ENCODE results near the gene SEC14L5.
"Not testable (repeated sequence)": the region's sequence is repeated elsewhere in the genome, so short reads cannot be mapped to it uniquely, and the experiment has no call there.

SEC14L5 gene

DNA sequence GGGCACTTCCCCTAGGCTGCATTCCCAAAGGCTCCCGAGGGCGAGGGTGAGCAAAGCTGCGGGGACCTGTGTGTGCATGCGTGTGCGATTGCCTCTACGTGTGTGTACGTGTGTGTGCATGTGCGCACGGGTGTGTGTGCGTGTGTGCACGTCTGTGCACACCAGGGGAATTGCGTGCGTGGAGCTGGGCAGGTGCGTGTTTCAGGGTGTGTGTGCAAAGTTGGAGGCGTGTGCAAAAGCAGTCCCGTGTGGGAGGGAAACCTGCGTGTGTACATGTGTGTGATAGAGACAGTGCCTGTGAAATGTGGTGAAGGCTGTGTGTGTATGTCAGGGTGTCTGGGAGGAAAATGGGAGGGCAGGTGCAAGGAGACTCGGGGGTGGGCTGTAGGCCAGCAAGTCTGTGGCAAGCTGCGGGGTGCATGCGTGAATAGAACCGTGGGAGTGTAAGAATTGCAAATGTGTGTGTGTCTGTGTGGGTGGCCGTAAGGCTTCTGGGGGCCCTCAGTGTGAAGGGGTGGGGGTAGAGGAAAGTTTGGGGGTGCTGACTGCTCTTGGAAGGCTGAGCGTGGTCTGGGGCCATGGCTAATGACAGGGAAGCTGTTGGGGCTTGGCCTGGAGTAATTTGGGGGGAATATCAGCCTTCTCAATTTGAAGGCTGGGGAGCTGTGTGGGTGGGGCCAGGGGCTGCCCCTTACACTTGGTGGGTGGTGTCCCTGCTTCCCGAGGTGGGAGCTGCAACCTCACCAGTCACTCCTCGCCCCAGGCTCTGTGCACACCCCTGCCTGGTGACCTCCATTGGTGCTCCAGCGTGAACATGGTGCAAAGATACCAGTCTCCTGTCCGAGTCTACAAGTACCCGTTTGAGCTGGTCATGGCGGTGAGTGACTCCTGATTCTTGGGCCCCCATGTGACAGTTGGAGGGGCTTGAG lies 644 bp downstream of the SEC14L5 start:
- no peak for DNase-seq

DNA sequence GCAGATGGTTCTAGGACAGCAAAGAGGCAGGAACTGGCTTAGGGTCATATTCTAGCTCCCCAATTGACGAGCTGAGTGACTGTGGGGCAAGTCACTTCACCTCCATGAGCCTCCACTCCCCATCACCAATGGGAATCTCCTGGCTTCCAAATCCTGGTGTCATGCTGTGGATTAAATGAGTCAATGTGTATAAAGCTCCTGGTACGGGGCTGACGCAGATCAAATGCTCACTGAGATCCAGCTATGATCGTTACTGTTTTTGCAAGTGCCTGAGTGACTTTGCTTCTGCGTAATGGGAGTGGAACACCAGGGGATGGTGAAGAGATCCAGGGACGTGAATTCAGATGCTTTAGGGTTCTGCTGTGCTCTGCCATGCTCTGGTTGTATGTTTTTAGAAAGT lies 2.4 kb downstream of the SEC14L5 start:
- DNase-seq, result no peak

DNA sequence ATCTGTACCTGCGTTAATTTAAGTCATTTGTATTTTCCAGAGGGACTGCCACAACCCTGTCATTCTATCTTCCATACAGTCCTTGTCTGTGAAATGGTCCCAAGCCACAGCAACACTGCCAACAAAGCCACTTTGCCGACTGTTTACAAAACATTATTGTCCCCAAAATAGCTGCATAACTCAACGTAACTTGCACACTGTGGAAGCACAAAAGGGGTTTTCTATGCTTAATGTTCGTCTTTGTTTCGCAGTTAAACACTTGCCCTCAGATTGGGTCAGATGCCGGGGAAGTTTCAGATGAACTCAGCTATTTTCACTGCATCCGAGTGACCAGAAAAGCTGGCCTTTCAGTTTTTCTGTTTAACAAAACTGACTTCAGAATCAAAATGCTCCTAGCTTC lies 4.6 kb downstream of the SEC14L5 start:
- no peak for DNase-seq

DNA sequence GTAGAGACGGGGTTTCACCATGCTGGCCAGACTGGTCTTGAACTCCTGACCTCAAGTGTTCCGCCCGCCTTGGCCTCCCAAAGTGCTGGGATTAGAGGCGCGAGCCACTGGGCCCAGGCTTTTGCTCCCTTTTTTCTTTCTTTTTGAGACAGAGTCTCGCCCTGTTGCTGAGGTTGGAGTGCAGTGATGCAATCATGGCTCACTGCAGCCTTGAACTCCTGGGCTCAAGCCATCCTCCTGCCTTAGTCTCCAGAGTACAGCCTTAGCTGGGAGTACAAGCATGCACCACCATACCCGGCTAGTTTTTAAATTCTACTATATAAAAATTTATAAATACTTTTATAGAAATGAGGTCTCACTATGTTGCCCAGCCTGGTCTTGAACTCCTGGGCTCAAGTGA lies 5.4 kb downstream of the SEC14L5 start:
- DNase-seq, result not testable (repeated sequence)

DNA sequence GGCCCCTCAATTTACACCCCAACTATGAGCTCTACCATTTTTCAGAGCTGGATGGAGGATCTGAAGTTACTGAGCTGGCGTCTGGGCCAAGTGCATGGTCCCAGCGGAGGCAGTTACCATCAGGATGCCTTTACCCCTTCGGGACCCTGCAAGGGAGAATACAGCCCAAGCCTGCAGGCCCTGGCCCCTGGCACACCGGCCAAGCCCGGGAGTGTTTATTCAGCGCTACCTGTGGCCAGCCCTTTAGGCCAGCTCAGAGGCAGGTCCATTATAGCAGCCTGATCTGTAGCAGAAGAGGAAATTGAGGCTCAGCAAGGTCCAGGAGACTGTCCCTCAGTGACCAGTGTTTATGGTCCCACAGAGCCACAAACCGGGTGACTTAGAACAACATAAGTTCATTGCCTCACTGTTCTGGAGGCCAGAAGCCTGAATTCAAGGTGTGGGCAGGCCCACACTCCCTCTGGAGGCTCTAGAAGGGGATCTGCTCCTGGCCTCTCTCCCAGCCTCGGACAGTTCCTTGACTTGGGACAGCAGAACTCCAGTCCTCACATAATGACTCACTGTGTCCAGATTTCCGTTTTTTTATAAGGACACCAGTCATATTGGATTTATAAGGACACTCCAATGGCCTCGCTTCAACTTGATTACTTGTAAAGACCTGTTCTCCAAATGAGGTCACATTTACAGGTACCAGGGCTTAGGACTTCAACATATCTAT lies 8.8 kb downstream of the SEC14L5 start:
- DNase-seq, result no peak

DNA sequence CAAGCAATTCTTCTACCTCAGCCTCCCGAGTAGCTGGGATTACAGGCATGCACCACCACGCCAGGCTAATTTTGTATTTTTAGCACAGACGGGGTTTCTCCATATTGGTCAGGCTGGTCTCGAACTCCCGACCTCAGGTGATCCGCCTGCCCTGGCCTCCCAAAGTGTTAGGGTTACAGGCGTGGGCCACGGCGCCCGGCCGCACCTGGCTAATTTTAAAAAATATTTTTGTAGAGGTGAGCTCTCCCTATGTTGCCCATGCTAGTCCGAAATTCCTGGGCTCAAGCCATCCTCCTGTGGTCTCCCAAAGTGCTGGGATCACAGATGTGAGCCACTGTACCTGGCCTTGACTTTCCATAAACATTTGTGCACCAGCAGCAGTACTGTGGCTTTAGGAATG lies 10.1 kb downstream of the SEC14L5 start:
- not testable (repeated sequence) for DNase-seq

DNA sequence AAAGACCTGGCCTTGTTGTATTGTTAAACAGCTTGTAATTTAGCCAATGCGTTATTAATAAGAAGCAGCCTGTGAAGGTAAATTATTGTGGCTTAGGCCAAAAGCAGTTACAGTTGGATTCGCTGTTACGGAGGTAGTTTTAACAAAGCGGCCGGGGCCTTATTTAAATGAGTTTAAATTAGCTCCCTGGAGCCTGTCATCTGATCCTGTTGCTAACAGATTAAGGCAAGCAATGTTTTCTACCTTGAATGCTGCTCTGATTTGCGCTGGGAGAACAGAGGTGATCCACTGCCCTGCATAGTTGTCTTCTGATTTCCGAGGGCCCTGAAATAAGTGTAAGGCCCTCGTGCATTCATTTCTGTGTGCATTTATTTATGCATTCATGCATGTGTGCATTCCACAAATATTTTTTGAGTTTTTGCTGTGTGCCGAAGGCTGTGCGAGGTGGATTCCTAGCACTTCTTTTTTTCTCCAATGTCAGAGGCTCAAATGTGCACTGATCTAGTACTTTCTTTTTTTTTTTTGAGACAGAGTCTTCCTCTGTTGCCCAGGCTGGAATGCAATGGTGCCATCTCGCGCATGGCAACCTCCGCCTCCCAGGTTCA lies 10.9 kb downstream of the SEC14L5 start:
- DNase-seq, result no peak

DNA sequence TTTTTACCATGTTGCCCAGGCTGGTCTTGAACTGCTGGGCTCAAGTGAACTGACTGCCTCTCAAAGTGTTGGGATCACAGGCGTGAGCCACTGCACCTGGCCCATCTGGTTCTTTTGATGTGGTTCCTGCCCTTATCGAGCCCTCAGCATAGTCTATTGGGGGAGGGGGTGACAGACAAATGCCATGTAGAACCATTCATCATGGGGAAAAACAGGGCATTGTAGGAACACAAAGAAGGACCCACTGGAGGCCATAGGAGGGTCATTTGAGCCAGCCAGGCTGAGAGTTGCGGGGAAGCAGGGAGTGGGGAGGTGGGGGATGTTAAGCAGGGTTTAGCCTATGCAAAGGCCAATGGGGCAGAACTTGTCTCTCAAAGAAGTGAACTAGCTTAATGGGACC lies 11.9 kb downstream of the SEC14L5 start:
- DNase-seq, result no peak

DNA sequence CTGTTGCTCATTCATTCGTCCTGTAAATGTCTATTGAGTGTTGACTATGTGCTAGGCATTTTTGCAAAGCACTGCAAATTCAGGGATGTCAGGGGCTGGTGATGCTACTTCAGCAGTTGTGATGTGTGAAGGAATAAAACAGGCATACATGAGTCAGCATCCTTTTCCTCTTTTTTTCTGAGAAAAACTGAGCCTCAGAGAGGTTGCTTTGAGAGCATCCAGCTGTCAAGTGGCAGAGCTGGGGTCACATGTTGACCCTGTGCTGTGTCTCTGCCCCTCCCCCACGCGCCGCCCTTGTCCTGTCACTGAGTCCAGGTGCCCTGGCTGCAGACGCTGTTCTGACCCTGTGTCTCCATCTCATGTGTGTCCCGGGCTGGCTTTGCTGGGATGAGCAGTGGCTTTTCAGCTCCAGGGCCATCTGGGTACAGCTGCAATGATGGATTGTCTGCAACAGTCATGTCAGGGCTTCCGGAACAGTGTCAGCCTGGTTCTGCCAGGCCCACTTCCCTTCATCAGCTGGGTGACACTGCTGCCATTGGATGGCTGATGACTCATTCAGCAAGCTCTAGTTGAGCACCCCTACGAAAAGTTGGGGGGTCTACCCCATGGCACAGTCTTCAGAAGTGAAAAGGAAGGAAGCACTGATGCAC lies 14.9 kb downstream of the SEC14L5 start:
- DNase-seq, result no peak

DNA sequence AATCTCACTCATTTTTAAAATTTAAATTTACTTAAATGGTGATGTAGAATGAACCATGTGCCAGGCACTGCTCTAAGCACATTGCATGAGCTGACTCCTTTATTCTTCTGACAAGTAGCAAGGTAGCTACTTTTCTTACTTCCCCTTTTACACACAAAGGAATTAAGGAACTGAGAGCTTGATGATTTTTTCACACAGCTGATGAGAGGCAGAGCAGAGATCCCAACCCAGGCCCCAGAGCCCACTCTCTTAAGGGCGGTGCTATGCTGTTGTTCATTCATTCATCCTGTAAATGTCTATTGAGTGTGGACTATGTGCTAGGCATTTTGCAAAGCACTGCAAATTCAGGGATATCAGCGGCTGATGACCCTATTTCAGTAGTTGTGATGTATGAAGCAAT lies 17.9 kb downstream of the SEC14L5 start:
- no peak for DNase-seq

DNA sequence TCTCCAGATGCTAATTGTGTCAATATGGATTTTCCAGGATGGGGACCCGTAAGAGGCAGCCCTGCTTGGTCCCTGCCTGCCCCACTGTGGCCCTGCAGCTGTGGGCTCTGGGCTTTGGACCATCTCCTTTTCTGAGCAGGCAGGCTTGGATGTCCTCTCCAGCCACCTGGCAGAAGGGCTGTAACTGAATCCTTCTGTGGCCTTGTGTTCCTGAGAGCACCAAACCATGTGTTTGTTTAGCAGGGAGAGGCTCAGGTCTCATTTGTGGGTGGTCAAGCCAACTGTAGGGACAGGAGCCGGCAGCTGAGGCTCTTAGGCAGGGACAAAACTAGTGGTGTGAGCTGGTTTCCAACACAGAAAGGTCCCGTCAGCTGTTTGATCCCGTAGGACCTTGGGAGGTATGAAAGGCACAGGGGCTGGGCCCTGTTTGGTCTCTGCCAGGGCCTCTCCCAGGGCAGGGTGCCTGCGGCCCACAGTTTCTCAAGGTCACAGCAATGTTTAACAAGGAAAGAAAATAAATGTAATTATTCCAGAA lies 18.5 kb downstream of the SEC14L5 start:
- DNase-seq, result no peak

DNA sequence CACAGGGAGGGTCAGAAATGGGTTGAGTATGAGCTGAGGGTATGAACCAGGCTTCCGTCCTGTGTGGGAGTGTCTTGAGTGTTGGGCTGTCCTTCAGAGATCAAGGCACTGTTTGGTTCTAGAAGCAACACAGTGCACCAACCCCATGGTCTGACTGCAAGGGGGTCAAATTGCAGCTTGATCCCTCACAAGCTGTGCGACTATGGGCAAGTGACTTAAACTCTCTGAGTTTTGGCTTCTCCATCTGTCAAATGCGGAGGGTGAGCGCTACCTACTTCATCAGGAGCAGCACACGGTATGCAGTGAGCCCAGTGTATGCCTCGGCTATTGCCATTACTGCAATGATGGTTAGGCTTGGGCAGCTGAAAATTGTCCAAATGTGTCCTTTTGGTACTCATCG lies 21.0 kb downstream of the SEC14L5 start:
- no peak for DNase-seq

DNA sequence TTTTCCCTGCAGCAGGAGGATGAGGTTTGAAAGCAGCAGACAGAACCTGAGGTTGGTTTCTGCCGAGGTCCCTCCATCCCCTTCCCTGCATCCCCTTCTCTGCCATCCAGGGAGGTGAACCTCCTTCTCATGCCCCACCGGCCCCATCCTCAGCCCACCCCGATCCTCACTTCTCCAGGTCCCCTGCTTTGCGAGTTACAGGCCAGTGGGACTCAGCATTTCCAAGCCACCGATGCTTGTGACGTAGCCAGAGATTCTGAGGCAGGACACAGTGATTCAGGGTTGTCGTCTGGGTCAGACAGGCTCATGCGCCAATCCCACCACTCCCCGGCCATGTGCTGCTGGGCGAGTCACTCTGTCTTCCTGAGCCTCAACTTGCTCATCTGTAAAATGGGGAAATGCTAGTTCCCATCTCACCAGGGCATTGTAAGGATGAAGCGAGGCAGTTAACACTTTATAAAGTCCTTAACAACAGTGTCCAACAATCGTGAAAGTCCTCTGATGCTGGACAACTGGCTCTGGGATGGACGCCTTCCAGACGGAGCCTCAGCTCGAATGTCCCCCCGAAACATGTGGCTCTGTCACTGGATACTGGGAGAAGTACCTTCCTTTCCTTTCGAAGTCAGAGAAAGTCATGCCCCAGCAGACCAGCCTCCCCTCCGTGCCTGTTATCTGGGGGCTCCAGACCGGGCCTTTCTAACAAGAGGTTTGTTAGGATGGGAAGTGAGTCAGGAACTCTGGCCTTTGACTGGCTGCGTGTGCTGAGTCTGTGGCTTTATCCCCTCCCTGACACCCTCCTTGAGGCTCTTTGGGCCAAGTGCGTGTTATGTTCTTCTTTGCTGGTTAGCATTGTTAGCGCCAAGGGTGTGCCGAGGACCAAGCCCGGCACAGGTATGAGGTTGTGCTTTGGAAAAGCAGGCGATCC lies 21.9 kb downstream of the SEC14L5 start:
- DNase-seq, result no peak

DNA sequence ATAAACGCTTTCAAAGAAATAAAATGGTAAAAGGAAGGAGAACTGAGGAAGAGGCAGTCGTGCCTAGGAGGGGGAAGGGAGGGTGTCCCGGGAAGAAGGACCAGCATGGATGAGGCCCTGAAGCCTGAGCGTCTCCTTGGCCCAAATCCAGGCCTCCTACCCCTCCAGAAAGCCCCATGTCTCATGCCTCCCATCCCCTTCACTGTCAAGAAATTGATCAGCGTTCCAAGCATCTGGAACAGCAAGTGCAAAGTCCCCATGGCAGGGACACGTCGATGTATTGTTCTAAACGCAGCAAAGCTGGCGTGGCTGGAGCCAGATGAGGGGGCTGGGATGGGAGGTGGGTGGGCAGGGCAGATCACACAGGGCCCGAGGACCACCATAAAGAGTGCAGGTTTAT lies 22.6 kb downstream of the SEC14L5 start:
- DNase-seq, result no peak

DNA sequence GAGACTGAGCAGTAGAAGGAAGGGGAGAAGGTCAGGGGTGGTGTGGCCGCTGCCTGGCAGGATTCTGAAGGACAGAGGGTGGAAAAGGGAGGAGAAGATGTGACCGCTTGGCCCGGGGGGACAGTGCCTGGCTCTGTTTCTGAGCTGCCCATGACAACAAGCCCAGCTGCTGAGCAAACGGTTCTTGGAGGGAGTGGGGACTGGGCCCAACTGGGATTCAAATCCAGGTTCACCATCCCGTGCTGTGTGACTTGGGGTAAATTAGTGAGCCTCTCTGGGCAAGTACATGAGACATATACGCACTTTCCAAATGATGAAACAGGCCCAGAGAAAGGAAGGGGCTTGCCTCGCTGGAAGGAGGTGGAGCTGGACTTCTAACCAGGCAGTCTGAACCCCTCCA lies 23.3 kb downstream of the SEC14L5 start:
- DNase-seq, result no peak

DNA sequence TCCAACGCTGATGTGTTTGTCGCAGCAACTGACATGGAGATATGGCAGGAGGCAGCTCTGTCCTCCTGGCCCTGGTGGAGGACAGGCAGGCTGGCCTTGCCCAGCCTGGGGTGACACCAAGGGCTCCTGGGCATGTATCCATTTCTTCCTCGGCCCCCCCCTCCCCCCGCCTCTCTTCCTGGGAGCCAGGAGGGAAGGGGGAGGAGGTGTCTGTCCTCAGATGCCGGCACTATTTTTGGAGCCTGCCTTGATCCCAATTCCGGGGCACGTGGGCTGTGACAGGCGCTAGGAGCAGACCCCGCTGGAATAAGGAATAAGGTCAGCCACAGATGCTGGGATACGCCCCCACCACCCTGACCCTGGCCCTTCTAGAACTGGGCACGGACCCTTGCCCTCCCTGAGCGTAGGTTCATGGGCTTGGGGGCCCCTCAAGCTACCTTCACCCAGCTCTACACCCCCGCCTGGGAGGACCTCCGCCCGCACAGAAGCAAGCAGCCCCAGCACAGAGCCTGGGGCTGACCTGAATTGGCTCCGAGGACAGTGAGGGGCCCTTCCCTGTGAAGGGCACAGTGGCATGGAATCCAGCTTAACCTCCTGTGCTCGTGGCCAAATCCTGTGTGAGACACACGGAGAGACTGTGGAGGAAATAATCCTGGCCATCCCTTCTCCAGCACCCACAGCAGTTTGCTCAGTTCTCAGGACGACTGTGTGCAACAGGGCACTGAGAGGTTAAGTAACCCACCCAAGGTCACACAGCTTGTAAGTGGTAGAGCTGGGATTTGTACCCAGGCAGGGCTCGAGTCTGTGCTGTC lies 24.1 kb downstream of the SEC14L5 start:
- DNase-seq, result no peak

DNA sequence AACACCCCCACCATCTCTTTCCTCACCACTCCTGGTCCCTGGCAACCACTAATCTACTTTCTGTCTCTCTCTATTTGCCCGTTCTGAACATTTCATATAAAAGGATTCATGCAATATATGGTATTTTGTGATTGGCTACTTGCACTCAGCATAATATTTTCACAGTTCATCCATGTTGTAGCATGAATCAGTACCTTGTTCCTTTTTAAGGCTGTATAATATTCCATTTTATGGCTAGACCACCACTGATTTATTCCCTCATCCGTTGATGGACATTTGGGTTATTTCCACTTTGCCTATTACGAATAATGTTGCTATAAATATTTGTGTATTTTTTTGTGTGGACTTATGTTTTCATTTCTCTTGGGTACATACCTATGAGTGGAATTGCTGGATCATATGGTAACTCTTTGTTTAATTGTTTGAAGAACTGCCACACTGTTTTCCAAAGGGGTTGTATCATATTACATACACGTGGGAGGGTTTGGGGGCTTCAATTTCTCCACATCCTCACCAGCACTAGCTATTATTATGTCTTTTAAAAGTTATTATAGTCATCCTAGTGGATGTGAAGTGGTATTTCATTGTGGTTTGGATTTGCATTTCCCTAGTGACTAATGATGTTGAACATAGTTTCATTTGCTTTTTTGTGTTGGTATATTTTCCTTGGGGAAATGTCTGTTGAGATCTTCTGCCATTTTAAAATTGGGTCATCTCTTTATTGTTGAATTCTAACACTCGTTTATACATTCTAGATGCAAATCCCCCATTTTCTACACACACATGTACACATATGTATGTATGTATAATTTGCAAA lies 26.3 kb downstream of the SEC14L5 start:
- DNase-seq, result no peak

DNA sequence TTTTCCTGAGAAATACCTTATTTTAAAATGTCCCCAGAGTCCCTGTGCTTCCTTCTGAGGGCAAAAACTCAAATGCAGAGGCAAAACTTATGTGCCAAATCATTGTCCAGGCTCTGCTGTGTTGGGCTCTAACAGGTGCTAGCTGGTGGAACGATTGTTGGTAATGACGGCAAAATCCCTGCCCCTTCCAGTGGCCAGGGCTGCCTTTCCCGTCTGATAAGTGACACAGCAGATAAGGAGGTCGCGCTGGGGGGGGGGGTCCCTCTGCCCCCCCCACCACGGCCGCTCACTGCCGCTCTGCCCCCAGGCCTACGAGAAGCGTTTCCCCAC lies 29.1 kb downstream of the SEC14L5 start:
- DNase-seq, result no peak

DNA sequence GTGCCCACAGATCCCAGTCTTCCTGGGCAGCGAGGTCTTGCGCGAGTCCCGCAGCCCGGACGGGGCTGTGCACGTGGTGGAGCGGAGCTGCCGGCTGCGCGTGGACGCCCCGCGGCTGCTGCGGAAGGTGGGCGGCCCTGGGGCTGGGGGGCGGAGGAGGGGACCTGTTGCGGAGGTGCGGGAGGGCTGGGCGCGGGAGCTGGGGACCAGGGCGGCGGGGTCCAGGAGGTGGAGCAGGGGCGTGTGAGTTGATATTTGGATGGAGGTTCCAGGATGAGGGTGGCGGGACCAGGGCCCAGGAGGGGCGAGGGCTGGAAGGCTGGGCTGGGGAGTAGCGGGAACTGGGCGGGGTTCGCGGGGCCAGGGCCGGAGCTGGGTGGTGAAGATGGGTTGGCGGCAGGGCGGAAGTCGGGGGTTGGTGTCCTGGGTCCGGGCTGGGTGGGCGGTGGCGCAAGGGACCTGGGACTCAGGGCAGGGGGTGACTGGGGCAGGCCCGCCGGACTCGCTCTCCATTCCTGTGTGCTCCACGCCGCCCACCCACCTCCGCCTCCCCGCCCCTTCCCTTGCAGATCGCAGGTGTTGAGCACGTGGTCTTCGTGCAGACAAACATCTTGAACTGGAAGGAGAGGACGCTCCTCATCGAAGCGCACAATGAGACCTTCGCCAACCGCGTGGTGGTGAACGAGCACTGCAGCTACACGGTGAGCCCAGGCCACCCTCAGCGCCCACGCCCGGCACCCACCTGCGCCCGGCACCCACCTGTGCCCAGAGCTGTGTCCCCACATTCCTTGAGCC lies 29.6 kb downstream of the SEC14L5 start:
- no peak for DNase-seq
